Measurements from ENCODE around the gene SLCO6A1. TPM values are rescaled to one million over a fixed set of nuclear protein-coding genes. Genes with fewer than 3 reads are reported as not detected.
"Not testable (repeated sequence)": the region's sequence is repeated elsewhere in the genome, so short reads cannot be mapped to it uniquely, and the experiment has no call there.

SLCO6A1 gene
- total RNA-seq, 1 experiment from 2014 or later: not detected

- Histone ChIP-seq H3K36me3 (ENCODE audit: low read depth, low read length) (no peaks in the 10 kb centered on the region), H3K9ac (ENCODE audit: low read length) (no peak overlapping the region), H3K9me3 (ENCODE audit: low read length) (no peaks in the 10 kb centered on the region), H3K4me1 (ENCODE audit: insufficient read depth, low read length) (no peaks in the 10 kb centered on the region), H3F3A (ENCODE audit: low read length, unreplicated experiment) (no peaks in the 10 kb centered on the region), H3K9me2 (replicated peaks; ENCODE audit: low read length) (no peaks in the 10 kb centered on the region), H3K27ac (ENCODE audit: low read length) (no peak overlapping the region), H4K20me1 (ENCODE audit: low read length) (no peaks in the 10 kb centered on the region), H3K79me2 (ENCODE audit: low read length) (no peaks in the 10 kb centered on the region), H3K27me3 (ENCODE audit: low read length) (peaks cover 39% of the 10 kb centered on the region), H3K4me3 (ENCODE audit: low read length) (no peak overlapping the region), H2AFZ (ENCODE audit: low read length) (no peak overlapping the region), H3K4me2 (ENCODE audit: low read length) (no peak overlapping the region)
- BruUV-seq (replicated peaks): no TSS peak
- DNase-seq (no peak), ATAC-seq (no peak)
- CTCF ChIA-PET: no interaction called here
- TF ChIP-seq EZH2phosphoT487 (IDR thresholded peaks at IDR 0.05; ENCODE audit: borderline replicate concordance, low read length) (no peak), EZH2 (IDR thresholded peaks at IDR 0.05; ENCODE audit: low read length, unreplicated experiment) (no peak), CTCF (conservative IDR thresholded peaks at IDR 0.05; ENCODE audit: low read depth, low read length) (no peak)
- intact Hi-C loops (cut with micrococcal nuclease): no loop called here
- POLR2A ChIA-PET (ENCODE audit: unreplicated experiment): no interaction called here
Observed at GRCh38 chr5:102523541-102524175, 24.9 kb upstream of the SLCO6A1 start.

- no peak overlapping the region for H2AFZ ChIP-seq (ENCODE audit: low read length)
- intact Hi-C loops (cut with micrococcal nuclease): no loop called here
- H3K27ac ChIP-seq (ENCODE audit: low read length): no peak overlapping the region
- TF ChIP-seq CTCF (conservative IDR thresholded peaks at IDR 0.05; ENCODE audit: low read depth, low read length): no peak
- TF ChIP-seq EZH2 (IDR thresholded peaks at IDR 0.05; ENCODE audit: low read length, unreplicated experiment): no peak
- no peak for TF ChIP-seq EZH2phosphoT487 (IDR thresholded peaks at IDR 0.05; ENCODE audit: borderline replicate concordance, low read length)
- POLR2A ChIA-PET (ENCODE audit: unreplicated experiment): no interaction called here
- no peak overlapping the region for H3K4me3 ChIP-seq (ENCODE audit: low read length)
- DNase-seq (peak; percentile 23), ATAC-seq (no peak)
- CTCF ChIA-PET: no interaction called here
- H3K4me1 ChIP-seq (ENCODE audit: insufficient read depth, low read length): no peaks in the 10 kb centered on the region
- H3K4me2 ChIP-seq (ENCODE audit: low read length): no peak overlapping the region
- no peaks in the 10 kb centered on the region for H3K79me2 ChIP-seq (ENCODE audit: low read length)
- H3K27me3 ChIP-seq (ENCODE audit: low read length): peaks cover 46% of the 10 kb centered on the region
- no peaks in the 10 kb centered on the region for H3K9me2 ChIP-seq (replicated peaks; ENCODE audit: low read length)
- BruUV-seq (replicated peaks): no TSS peak
- H3K9me3 ChIP-seq (ENCODE audit: low read length): no peaks in the 10 kb centered on the region
- H3K36me3 ChIP-seq (ENCODE audit: low read depth, low read length): no peaks in the 10 kb centered on the region
- no peaks in the 10 kb centered on the region for H4K20me1 ChIP-seq (ENCODE audit: low read length)
- H3F3A ChIP-seq (ENCODE audit: low read length, unreplicated experiment): no peaks in the 10 kb centered on the region
- no peak overlapping the region for H3K9ac ChIP-seq (ENCODE audit: low read length)
Observed at GRCh38 chr5:102511666-102512065, 12.9 kb upstream of the SLCO6A1 start.

GRCh38 chr5:102491261-102491914 is 7.4 kb downstream of the SLCO6A1 start:
- CTCF ChIA-PET; H3K9me3 ChIP-seq (ENCODE audit: low read length); H3K9ac ChIP-seq (ENCODE audit: low read length); H2AFZ ChIP-seq (ENCODE audit: low read length); H3F3A ChIP-seq (ENCODE audit: low read length, unreplicated experiment); H3K79me2 ChIP-seq (ENCODE audit: low read length); H3K4me3 ChIP-seq (ENCODE audit: low read length); H3K36me3 ChIP-seq (ENCODE audit: low read depth, low read length); ATAC-seq; H3K4me2 ChIP-seq (ENCODE audit: low read length); DNase-seq; H3K27ac ChIP-seq (ENCODE audit: low read length); H4K20me1 ChIP-seq (ENCODE audit: low read length); H3K4me1 ChIP-seq (ENCODE audit: insufficient read depth, low read length); intact Hi-C loops (cut with micrococcal nuclease); POLR2A ChIA-PET (ENCODE audit: unreplicated experiment); H3K9me2 ChIP-seq (replicated peaks; ENCODE audit: low read length); BruUV-seq (replicated peaks): not testable (repeated sequence)
- H3K27me3 ChIP-seq (ENCODE audit: low read length): peaks cover 46% of the 10 kb centered on the region
